Uterus (tissue), 4 donors: ENCODE results near the gene IYD. TPM values are rescaled to one million over a fixed set of nuclear protein-coding genes. Genes with fewer than 3 reads are reported as not detected.

Experiments
- DNase-seq, 2 donors: peaks; one replicate each; pipeline ENCODE4 v3.0.0-alpha.2; 2019 to 2020
- H3K27ac ChIP-seq, 2 donors: fragments of 200-600 bp; sonication (generic); 1 replicate in 1 of 2; 2 replicates in 1 of 2; pipeline ENCODE4 v1.5.1; 2016 to 2018
- H3K27me3 ChIP-seq, 2 donors: fragments of 200-600 bp; sonication (generic); one replicate each; pipeline ENCODE4 v1.5.1; 2018 to 2019; ENCODE audit warnings: control low read depth in 1 of 2
- H3K36me3 ChIP-seq, 2 donors: fragments of 200-600 bp; sonication (generic); one replicate each; pipeline ENCODE4 v1.5.1; 2019; ENCODE audit warnings: control low read depth in 1 of 2
- H3K4me1 ChIP-seq, 2 donors: fragments of 200-600 bp; sonication (generic); one replicate each; pipeline ENCODE4 v1.5.1; 2018 to 2019; ENCODE audit warnings: control low read depth in 1 of 2
- H3K4me3 ChIP-seq, 2 donors: fragments of 200-600 bp; sonication (generic); 1 replicate in 1 of 2; 2 replicates in 1 of 2; pipeline ENCODE4 v1.5.1; 2018 to 2019; ENCODE audit warnings: mild to moderate bottlenecking in 1 of 2
- H3K9me3 ChIP-seq, 2 donors: fragments of 200-600 bp; sonication (generic); one replicate each; pipeline ENCODE4 v1.5.1; 2019; ENCODE audit warnings: control low read depth in 1 of 2
- POLR2A ChIP-seq, 2 donors: fragments of 450-650 bp; IDR thresholded peaks; one replicate each; pipeline ENCODE4 v1.6.1; 2016; ENCODE audit warnings: antibody characterized with exemption in 2 of 2, mild to moderate bottlenecking in 1 of 2, moderate library complexity in 1 of 2
- intact Hi-C: fragments of 100-400 bp; cut with DNase I; formaldehyde crosslinking; loops from one replicate; pipeline ENCODE4 v1.15.1; 2023; ENCODE audit warnings: low total_unique reads
- total RNA-seq, 4 donors: library from RNA; depleted of rRNA in 3 of 4; stranded (reverse); fragments of >200 nt in 3 of 4; gene quantifications; one replicate each; pipeline versions ENCODE4 v1.1.0 to v1.2.4, GENCODE V29; 2014 to 2023
- TF ChIP-seq, protein P1 (sequence below), 4 experiments: fragments of 200-600 bp in 2 of 4; fragments of 450-650 bp in 2 of 4; sonication (generic) in 2 of 4; IDR thresholded peaks; one replicate each; pipeline ENCODE4 v1.5.1; 2016 to 2019; ENCODE audit warnings: antibody characterized with exemption in 4 of 4, mild to moderate bottlenecking in 2 of 4, moderate library complexity in 1 of 4
- donor health status: DM: yes; HTN: yes; CAD: no.

IYD gene
- total RNA-seq, 4 donors from 2014 or later = not detected

DNA sequence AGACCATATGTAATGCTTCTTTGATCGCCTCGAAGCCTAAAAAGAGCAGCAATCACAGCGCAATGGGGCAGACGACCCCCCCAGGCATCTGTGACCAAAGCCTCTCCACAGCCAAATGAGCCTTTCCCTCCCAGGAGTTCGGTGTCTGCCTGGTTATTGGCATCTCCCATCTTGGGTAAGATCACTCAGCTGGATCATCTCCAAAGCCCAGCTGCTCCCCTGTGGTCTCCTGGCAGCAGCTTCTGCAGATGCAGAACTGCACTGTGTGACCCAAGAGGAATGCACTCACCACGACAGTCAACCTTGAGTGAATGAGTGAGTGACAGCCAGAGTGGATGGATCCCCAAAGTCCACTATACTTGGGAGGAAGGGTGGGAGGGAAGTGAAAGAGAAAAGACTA is 44.8 kb upstream of the IYD start:
- Histone ChIP-seq H3K36me3 (no peaks in the 10 kb centered on the region), H3K4me3 (no peak overlapping the region), H3K4me1 (no peaks in the 10 kb centered on the region), H3K9me3 (no peaks in the 10 kb centered on the region), H3K27me3 (no peaks in the 10 kb centered on the region), H3K27ac (no peak overlapping the region)
- no peak for DNase-seq
- intact Hi-C loops = no loop called here
- TF ChIP-seq POLR2A (IDR thresholded peaks at IDR 0.05) = no peak
- TF ChIP-seq, protein P1, sequence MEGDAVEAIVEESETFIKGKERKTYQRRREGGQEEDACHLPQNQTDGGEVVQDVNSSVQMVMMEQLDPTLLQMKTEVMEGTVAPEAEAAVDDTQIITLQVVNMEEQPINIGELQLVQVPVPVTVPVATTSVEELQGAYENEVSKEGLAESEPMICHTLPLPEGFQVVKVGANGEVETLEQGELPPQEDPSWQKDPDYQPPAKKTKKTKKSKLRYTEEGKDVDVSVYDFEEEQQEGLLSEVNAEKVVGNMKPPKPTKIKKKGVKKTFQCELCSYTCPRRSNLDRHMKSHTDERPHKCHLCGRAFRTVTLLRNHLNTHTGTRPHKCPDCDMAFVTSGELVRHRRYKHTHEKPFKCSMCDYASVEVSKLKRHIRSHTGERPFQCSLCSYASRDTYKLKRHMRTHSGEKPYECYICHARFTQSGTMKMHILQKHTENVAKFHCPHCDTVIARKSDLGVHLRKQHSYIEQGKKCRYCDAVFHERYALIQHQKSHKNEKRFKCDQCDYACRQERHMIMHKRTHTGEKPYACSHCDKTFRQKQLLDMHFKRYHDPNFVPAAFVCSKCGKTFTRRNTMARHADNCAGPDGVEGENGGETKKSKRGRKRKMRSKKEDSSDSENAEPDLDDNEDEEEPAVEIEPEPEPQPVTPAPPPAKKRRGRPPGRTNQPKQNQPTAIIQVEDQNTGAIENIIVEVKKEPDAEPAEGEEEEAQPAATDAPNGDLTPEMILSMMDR (IDR thresholded peaks at IDR 0.05) = no peak

DNA sequence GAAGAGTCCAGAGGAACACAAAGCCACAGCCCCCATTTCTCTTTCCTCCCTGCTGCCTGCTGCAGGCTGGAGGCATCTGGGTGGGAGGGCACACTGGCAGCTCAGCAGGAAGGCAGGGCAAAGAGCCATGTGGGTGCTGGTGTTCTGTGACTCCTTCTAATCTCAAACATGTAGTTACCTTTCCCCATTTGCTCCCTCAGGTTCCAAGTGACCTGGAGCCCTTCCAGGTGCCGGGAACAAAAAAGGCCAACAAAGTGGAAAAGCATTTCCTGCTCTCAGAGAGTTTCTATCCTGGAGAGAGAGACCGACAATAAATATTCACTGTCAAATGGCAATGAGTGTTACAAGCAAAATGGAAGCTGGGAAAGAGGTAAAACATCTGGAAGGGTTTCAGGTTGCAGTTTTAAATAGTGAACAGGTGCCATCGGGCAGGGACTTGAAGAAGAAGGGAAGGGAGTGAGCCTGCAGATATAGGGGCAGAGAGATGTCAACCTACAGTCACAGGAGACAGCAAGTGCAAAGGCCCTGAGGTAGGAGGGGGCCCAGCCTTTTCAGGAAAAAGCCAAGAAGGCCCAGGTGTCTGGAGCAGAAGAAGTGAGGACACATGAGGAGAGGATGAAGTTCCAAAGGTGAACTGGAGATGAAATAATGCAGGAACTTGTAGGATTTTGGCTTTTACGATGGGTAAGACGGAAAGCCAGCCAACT is 43.6 kb upstream of the IYD start:
- Histone ChIP-seq H3K27me3 (no peaks in the 10 kb centered on the region), H3K36me3 (no peaks in the 10 kb centered on the region), H3K27ac (no peak overlapping the region), H3K4me3 (no peak overlapping the region), H3K9me3 (no peaks in the 10 kb centered on the region), H3K4me1 (no peaks in the 10 kb centered on the region)
- DNase-seq = no peak
- TF ChIP-seq, protein P1 (IDR thresholded peaks at IDR 0.05) = no peak
- TF ChIP-seq POLR2A (IDR thresholded peaks at IDR 0.05) = no peak
- intact Hi-C loops = no loop called here

DNA sequence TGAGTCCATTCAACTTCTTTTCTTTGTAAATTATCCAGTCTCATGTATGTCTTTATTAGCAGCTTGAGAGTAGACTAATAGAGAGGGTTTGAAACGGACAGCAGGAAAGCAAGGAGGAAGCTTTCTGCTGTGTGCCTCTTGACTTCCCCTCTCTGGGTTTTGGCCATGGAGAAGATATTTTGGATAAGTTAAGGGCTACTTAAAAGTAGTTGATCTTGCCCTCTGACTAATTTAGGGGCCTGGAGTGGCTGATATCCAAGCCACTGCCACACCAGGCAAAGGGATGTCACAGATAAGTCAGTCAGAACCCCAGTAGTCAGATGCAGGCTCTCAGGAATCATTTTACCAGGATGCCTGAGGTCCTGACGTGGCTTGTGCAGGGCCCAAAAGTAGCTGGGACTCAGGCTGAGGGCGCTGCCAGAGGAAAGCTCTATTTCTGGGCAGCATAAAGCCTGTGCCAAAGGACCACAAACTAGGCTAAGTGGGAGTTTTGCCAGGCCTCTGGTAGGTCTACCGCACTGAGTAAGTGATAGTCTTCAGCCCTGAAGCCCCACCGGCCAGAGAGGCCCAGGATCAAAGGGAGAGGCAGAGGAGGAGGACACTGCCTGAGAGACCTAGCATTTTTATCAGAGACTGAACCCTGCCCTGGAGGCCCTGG is 41.6 kb upstream of the IYD start:
- no peak for TF ChIP-seq POLR2A (IDR thresholded peaks at IDR 0.05)
- TF ChIP-seq, protein P1 (IDR thresholded peaks at IDR 0.05) = no peak
- Histone ChIP-seq H3K9me3 (no peaks in the 10 kb centered on the region), H3K27me3 (no peaks in the 10 kb centered on the region), H3K4me3 (no peak overlapping the region), H3K27ac (no peak overlapping the region), H3K36me3 (no peaks in the 10 kb centered on the region), H3K4me1 (no peaks in the 10 kb centered on the region)
- intact Hi-C loops = no loop called here
- no peak for DNase-seq

DNA sequence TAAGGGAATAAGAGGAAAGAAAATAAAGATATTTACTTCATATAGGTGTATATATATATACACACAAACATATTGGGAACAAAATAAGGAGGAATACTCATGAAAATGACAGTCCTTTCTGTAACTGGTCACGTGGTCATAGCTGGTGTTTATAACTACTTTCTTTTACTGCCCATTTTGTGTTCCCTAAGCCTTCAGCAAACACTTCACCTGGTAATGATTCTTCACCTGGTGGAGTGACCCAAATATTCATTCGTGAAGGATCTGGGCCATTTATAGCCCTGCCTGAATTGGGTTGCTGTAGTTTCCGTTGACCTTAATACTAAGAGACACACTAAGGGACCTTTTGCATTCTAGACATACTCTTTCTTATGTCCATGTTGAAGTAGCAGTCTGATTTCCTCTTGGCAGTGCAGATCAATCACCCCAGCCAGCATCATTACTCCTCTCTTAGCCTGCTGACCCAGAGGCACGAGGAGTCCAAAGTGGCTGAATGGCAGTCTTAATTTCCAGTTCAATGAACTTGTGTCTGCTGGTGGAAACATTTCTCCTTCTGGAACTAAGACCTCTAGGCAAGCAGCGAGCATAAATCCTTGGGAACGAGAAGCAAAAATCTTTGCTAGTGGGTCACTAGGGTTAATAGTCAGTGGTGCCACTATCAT is 39.9 kb upstream of the IYD start:
- H3K27ac ChIP-seq = no peak overlapping the region
- no peaks in the 10 kb centered on the region for H3K27me3 ChIP-seq
- no peaks in the 10 kb centered on the region for H3K36me3 ChIP-seq
- no peak for DNase-seq
- intact Hi-C loops = no loop called here
- TF ChIP-seq, protein P1 (IDR thresholded peaks at IDR 0.05) = no peak
- no peak for TF ChIP-seq POLR2A (IDR thresholded peaks at IDR 0.05)
- H3K4me1 ChIP-seq = no peaks in the 10 kb centered on the region
- no peaks in the 10 kb centered on the region for H3K9me3 ChIP-seq
- no peak overlapping the region for H3K4me3 ChIP-seq

DNA sequence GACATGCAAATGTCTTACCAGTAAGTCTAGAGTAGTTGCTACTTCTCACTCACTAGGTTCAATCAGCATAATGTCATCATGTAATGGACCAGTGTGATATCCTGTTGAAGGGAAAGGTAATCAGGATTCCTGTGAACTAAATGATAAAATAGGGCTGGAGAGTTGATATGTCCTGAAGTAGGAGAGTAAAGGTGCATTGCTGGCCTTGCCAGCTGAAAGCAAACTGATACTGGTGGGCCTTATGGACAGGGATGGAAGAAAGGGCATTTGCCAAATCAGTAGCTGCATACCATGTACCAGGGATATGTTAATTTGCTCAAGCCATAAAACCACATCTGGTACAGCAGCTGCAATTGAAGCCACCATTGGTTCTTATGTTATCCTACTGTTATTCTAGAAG is 37.5 kb upstream of the IYD start:
- TF ChIP-seq, protein P1 (IDR thresholded peaks at IDR 0.05) = no peak
- no peak for TF ChIP-seq POLR2A (IDR thresholded peaks at IDR 0.05)
- H3K27me3 ChIP-seq = no peaks in the 10 kb centered on the region
- intact Hi-C loops = no loop called here

More for the DNA sequence above, 37.5 kb upstream of the IYD start:
- no peak for DNase-seq
- H3K4me3 ChIP-seq = no peak overlapping the region
- H3K9me3 ChIP-seq = no peaks in the 10 kb centered on the region
- H3K36me3 ChIP-seq = no peaks in the 10 kb centered on the region
- H3K4me1 ChIP-seq = no peaks in the 10 kb centered on the region
- H3K27ac ChIP-seq = no peak overlapping the region
